ENCODE data around the gene DZIP1.

DNA sequence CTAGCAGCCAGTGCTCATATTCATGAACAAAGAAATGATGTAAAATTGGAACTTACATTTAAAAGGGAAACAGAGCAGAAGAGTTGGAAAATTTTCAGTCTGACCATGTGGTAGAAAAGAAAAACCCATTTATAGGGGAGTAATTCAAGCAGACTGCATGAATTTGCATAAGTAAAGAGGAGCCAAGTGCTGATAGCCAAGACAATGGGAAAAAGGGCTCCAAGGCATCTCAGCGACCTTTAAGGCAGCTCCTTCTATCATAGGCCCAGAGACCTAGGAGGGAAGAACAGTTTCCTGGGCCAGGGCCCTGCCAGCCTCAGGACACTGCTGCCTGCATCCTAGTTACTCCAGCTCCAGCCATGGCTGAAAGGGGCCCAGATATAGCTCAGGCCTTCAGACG, 39.9 kb upstream of the DZIP1 start:
- TF ChIP-seq, protein P1, sequence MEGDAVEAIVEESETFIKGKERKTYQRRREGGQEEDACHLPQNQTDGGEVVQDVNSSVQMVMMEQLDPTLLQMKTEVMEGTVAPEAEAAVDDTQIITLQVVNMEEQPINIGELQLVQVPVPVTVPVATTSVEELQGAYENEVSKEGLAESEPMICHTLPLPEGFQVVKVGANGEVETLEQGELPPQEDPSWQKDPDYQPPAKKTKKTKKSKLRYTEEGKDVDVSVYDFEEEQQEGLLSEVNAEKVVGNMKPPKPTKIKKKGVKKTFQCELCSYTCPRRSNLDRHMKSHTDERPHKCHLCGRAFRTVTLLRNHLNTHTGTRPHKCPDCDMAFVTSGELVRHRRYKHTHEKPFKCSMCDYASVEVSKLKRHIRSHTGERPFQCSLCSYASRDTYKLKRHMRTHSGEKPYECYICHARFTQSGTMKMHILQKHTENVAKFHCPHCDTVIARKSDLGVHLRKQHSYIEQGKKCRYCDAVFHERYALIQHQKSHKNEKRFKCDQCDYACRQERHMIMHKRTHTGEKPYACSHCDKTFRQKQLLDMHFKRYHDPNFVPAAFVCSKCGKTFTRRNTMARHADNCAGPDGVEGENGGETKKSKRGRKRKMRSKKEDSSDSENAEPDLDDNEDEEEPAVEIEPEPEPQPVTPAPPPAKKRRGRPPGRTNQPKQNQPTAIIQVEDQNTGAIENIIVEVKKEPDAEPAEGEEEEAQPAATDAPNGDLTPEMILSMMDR (IDR thresholded peaks at IDR 0.05), result no peak
- TF ChIP-seq POLR2A (IDR thresholded peaks at IDR 0.05), result no peak
- TF ChIP-seq POLR2AphosphoS5 (IDR thresholded peaks at IDR 0.05; ENCODE audit: insufficient read depth in 1 of 2, low read depth in 1 of 2), result no peak
